ENCODE measurements around the gene DLGAP1.
A peak's percentile ranks its signal among the peaks of the same experiment; 100 is the strongest.

DLGAP1 gene

GRCh38 chr18:4203568-4204437 is 251.3 kb downstream of the DLGAP1 start:
- Histone ChIP-seq H3K4me3 (ENCODE audit: low read length) (no peak overlapping the region), H3K9ac (ENCODE audit: low read depth, low read length) (no peak overlapping the region), H3K27me3 (ENCODE audit: insufficient read depth, low read length) (no peaks in the 10 kb centered on the region), H3K4me1 (ENCODE audit: insufficient read depth, low read length) (peaks cover 10% of the 10 kb centered on the region; the same call in 1 of the 2 replicates), H3K36me3 (ENCODE audit: insufficient read depth, low read depth, low read length) (no peaks in the 10 kb centered on the region), H3K27ac (ENCODE audit: low read length) (no peak overlapping the region), H3K9me3 (ENCODE audit: insufficient read depth, low read depth, low read length) (no peaks in the 10 kb centered on the region)

- no peak overlapping the region for H3K4me3 ChIP-seq (ENCODE audit: low read length)
Measured at GRCh38 chr18:4200399-4200798, 254.7 kb downstream of the DLGAP1 start.

GRCh38 chr18:4198956-4199355 is 256.2 kb downstream of the DLGAP1 start:
- no peak overlapping the region for H3K27ac ChIP-seq (ENCODE audit: low read length)
- H3K9ac ChIP-seq (ENCODE audit: low read depth, low read length), result no peak overlapping the region
- no peaks in the 10 kb centered on the region for H3K9me3 ChIP-seq (ENCODE audit: insufficient read depth, low read depth, low read length)
- H3K36me3 ChIP-seq (ENCODE audit: insufficient read depth, low read depth, low read length), result no peaks in the 10 kb centered on the region
- no peak overlapping the region for H3K4me3 ChIP-seq (ENCODE audit: low read length)
- peaks cover 11% of the 10 kb centered on the region for H3K4me1 ChIP-seq (ENCODE audit: insufficient read depth, low read length)
- no peaks in the 10 kb centered on the region for H3K27me3 ChIP-seq (ENCODE audit: insufficient read depth, low read length)

More at GRCh38 chr18:4200399-4200798, 254.7 kb downstream of the DLGAP1 start:
- H3K4me1 ChIP-seq (ENCODE audit: insufficient read depth, low read length), result peaks cover 7% of the 10 kb centered on the region
- no peaks in the 10 kb centered on the region for H3K9me3 ChIP-seq (ENCODE audit: insufficient read depth, low read depth, low read length)
- no peak overlapping the region for H3K27ac ChIP-seq (ENCODE audit: low read length)
- H3K36me3 ChIP-seq (ENCODE audit: insufficient read depth, low read depth, low read length), result no peaks in the 10 kb centered on the region
- H3K27me3 ChIP-seq (ENCODE audit: insufficient read depth, low read length), result no peaks in the 10 kb centered on the region
- no peak overlapping the region for H3K9ac ChIP-seq (ENCODE audit: low read depth, low read length)

DNA sequence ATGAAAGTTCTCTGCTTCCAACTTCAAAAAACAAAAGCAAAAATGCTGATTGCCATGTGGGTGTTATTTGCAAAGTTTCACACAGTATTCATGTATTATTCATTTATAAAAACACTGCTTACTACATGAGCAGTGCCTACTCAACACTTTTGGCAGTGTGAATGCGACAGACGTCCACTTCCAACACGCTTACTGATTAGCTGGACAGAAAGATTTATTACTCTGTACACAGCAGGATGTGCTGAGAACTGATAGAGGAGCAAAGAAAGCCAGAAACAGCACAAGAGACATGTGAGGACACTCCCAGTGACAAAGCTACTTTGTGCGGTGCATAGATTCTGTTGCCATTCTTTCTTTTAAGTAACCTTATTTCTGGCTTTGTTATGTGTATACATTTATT is 258.8 kb downstream of the DLGAP1 start:
- no peak overlapping the region for H3K9ac ChIP-seq (ENCODE audit: low read depth, low read length)
- no peaks in the 10 kb centered on the region for H3K9me3 ChIP-seq (ENCODE audit: insufficient read depth, low read depth, low read length)
- no peak overlapping the region for H3K4me3 ChIP-seq (ENCODE audit: low read length)
- H3K36me3 ChIP-seq (ENCODE audit: insufficient read depth, low read depth, low read length), result no peaks in the 10 kb centered on the region
- peaks cover 11% of the 10 kb centered on the region for H3K4me1 ChIP-seq (ENCODE audit: insufficient read depth, low read length)
- no peaks in the 10 kb centered on the region for H3K27me3 ChIP-seq (ENCODE audit: insufficient read depth, low read length)
- no peak overlapping the region for H3K27ac ChIP-seq (ENCODE audit: low read length)

- peaks cover 11% of the 10 kb centered on the region for H3K4me1 ChIP-seq (ENCODE audit: insufficient read depth, low read length)
- H3K9me3 ChIP-seq (ENCODE audit: insufficient read depth, low read depth, low read length), result no peaks in the 10 kb centered on the region
- no peak overlapping the region for H3K9ac ChIP-seq (ENCODE audit: low read depth, low read length)
- no peaks in the 10 kb centered on the region for H3K36me3 ChIP-seq (ENCODE audit: insufficient read depth, low read depth, low read length)
- H3K4me3 ChIP-seq (ENCODE audit: low read length), result no peak overlapping the region
- no peaks in the 10 kb centered on the region for H3K27me3 ChIP-seq (ENCODE audit: insufficient read depth, low read length)
- no peak overlapping the region for H3K27ac ChIP-seq (ENCODE audit: low read length)
Measured at GRCh38 chr18:4193086-4193485, 262.0 kb downstream of the DLGAP1 start.

DNA sequence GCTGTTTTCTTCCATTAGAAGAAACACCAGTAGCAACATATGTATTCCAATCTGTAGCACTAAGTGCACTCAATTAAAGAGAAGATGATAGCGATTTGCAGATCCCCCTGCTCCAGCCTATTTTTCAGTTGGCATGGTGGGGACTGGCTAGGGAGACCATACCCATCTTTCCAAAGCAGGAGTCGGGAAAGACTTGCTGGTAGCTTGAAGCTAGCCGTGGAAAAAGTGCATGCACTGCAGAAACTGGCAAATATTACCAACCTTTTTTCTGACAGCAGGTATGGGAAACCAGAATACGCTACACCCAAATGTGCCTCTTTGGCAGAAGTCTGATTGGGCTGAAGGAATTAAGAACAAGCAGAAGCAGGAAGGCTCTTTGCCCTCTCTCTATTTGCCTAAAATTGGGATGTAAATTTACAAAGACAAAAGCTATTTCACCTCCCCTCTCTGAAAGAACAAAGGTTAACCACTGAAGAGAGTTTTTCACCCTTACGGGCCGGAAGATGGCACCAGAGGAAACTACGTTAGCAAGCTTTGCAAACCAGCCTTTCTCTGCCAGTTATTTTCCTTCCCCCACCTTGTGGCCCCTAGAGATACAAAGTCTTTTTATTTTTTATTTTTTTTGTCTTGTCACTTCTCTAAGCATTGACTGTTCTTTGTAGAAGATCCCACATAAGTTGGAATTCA is 273.1 kb downstream of the DLGAP1 start:
- Histone ChIP-seq H3K9me3 (ENCODE audit: insufficient read depth, low read depth, low read length) (peaks cover 13% of the 10 kb centered on the region), H3K9ac (ENCODE audit: low read depth, low read length) (peak overlapping the region; percentile 48; the same call in 1 of the 2 replicates), H3K36me3 (ENCODE audit: insufficient read depth, low read depth, low read length) (no peaks in the 10 kb centered on the region), H3K27ac (ENCODE audit: low read length) (no peak overlapping the region), H3K27me3 (ENCODE audit: insufficient read depth, low read length) (no peaks in the 10 kb centered on the region), H3K4me3 (ENCODE audit: low read length) (no peak overlapping the region), H3K4me1 (ENCODE audit: insufficient read depth, low read length) (peaks cover 25% of the 10 kb centered on the region)

DNA sequence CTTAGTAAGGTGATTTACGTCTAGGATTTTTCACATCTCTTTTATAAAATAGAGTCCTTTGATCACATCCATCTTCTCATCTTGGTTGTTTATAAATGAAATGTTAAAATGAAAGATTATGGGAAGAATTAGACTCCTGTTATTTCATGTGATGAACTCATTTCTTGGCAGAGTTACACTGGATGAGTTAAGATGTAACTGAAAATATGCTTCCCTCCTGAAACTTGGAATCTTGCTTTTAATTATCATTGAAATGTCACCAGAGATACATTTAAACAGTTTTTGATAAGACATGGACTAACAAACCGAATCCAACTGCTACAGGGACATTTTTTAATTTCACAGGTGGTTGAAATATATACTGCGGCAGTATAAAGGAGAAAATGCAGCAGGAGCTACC is 274.0 kb downstream of the DLGAP1 start:
- Histone ChIP-seq H3K27ac (ENCODE audit: low read length) (no peak overlapping the region), H3K4me3 (ENCODE audit: low read length) (no peak overlapping the region), H3K36me3 (ENCODE audit: insufficient read depth, low read depth, low read length) (no peaks in the 10 kb centered on the region), H3K4me1 (ENCODE audit: insufficient read depth, low read length) (peaks cover 25% of the 10 kb centered on the region), H3K27me3 (ENCODE audit: insufficient read depth, low read length) (no peaks in the 10 kb centered on the region), H3K9me3 (ENCODE audit: insufficient read depth, low read depth, low read length) (peaks cover 7% of the 10 kb centered on the region; the same call in 1 of the 2 replicates), H3K9ac (ENCODE audit: low read depth, low read length) (peak overlapping the region; percentile 48; the same call in 1 of the 2 replicates)

GRCh38 chr18:4172196-4173100 is 282.7 kb downstream of the DLGAP1 start:
- Histone ChIP-seq H3K9me3 (ENCODE audit: insufficient read depth, low read depth, low read length) (no peaks in the 10 kb centered on the region), H3K27ac (ENCODE audit: low read length) (no peak overlapping the region), H3K27me3 (ENCODE audit: insufficient read depth, low read length) (no peaks in the 10 kb centered on the region), H3K4me1 (ENCODE audit: insufficient read depth, low read length) (no peaks in the 10 kb centered on the region; the same call in none of the 2 replicates), H3K36me3 (ENCODE audit: insufficient read depth, low read depth, low read length) (no peaks in the 10 kb centered on the region), H3K4me3 (ENCODE audit: low read length) (no peak overlapping the region), H3K9ac (ENCODE audit: low read depth, low read length) (no peak overlapping the region)

GRCh38 chr18:4157352-4157751 is 297.8 kb downstream of the DLGAP1 start:
- Histone ChIP-seq H3K4me1 (ENCODE audit: insufficient read depth, low read length) (peaks cover 14% of the 10 kb centered on the region), H3K4me3 (ENCODE audit: low read length) (no peak overlapping the region), H3K27ac (ENCODE audit: low read length) (no peak overlapping the region), H3K9ac (ENCODE audit: low read depth, low read length) (no peak overlapping the region), H3K36me3 (ENCODE audit: insufficient read depth, low read depth, low read length) (no peaks in the 10 kb centered on the region), H3K9me3 (ENCODE audit: insufficient read depth, low read depth, low read length) (no peaks in the 10 kb centered on the region), H3K27me3 (ENCODE audit: insufficient read depth, low read length) (no peaks in the 10 kb centered on the region)

GRCh38 chr18:4146797-4147196 is 308.3 kb downstream of the DLGAP1 start:
- H3K9me3 ChIP-seq (ENCODE audit: insufficient read depth, low read depth, low read length), result no peaks in the 10 kb centered on the region
- no peaks in the 10 kb centered on the region for H3K27me3 ChIP-seq (ENCODE audit: insufficient read depth, low read length)

GRCh38 chr18:4144201-4144600 is 310.9 kb downstream of the DLGAP1 start:
- H3K9ac ChIP-seq (ENCODE audit: low read depth, low read length), result no peak overlapping the region
- H3K4me1 ChIP-seq (ENCODE audit: insufficient read depth, low read length), result peaks cover 15% of the 10 kb centered on the region; the same call in 1 of the 2 replicates
- H3K27ac ChIP-seq (ENCODE audit: low read length), result no peak overlapping the region
- H3K36me3 ChIP-seq (ENCODE audit: insufficient read depth, low read depth, low read length), result peaks cover 5% of the 10 kb centered on the region; the same call in 1 of the 2 replicates
- no peaks in the 10 kb centered on the region for H3K27me3 ChIP-seq (ENCODE audit: insufficient read depth, low read length)
- no peaks in the 10 kb centered on the region for H3K9me3 ChIP-seq (ENCODE audit: insufficient read depth, low read depth, low read length)
- no peak overlapping the region; the same call in 1 of the 2 replicates for H3K4me3 ChIP-seq (ENCODE audit: low read length)

More at GRCh38 chr18:4146797-4147196, 308.3 kb downstream of the DLGAP1 start:
- peaks cover 15% of the 10 kb centered on the region; the same call in 1 of the 2 replicates for H3K4me1 ChIP-seq (ENCODE audit: insufficient read depth, low read length)
- H3K27ac ChIP-seq (ENCODE audit: low read length), result no peak overlapping the region
- peaks cover 10% of the 10 kb centered on the region; the same call in 1 of the 2 replicates for H3K36me3 ChIP-seq (ENCODE audit: insufficient read depth, low read depth, low read length)
- H3K9ac ChIP-seq (ENCODE audit: low read depth, low read length), result no peak overlapping the region
- no peak overlapping the region for H3K4me3 ChIP-seq (ENCODE audit: low read length)
